HG02943 (cell line): ENCODE results near the gene ATP5PF.
"Not testable (repeated sequence)": the region's sequence is repeated elsewhere in the genome, so short reads cannot be mapped to it uniquely, and the experiment has no call there.

Source experiments
- ATAC-seq: cut with Tn5 transposase; IDR thresholded peaks from one replicate; pipeline ENCODE4 v1.9.1; 2021; ENCODE audit warnings: mild to moderate bottlenecking, low read depth, moderate library complexity; ENCODE audit not compliant: unreplicated experiment

ATP5PF gene

GRCh38 chr21:25732091-25732760 lies 2.5 kb downstream of the ATP5PF start:
- ATAC-seq: no peak

GRCh38 chr21:25722631-25723030 lies 12.1 kb downstream of the ATP5PF start:
- no peak for ATAC-seq

- no peak for ATAC-seq
Measured at GRCh38 chr21:25721987-25722386, 12.7 kb downstream of the ATP5PF start.

- no peak for ATAC-seq
Measured at GRCh38 chr21:25717491-25718147, 17.1 kb downstream of the ATP5PF start.

GRCh38 chr21:25714066-25714465 lies 20.6 kb downstream of the ATP5PF start:
- ATAC-seq: not testable (repeated sequence)

GRCh38 chr21:25710550-25710949 lies 24.2 kb downstream of the ATP5PF start:
- ATAC-seq: no peak

- ATAC-seq: no peak
Measured at GRCh38 chr21:25709684-25710265, 24.9 kb downstream of the ATP5PF start.

- ATAC-seq: no peak
Measured at GRCh38 chr21:25708467-25709065, 26.1 kb downstream of the ATP5PF start.

- ATAC-seq: no peak
Measured at GRCh38 chr21:25701529-25701928, 33.2 kb downstream of the ATP5PF start.

- ATAC-seq: no peak
Measured at GRCh38 chr21:25700741-25701140, 34.0 kb downstream of the ATP5PF start.

GRCh38 chr21:25695461-25695860 lies 39.2 kb downstream of the ATP5PF start:
- not testable (repeated sequence) for ATAC-seq

GRCh38 chr21:25691976-25692375 lies 42.7 kb downstream of the ATP5PF start:
- ATAC-seq: no peak

GRCh38 chr21:25689226-25689625 lies 45.5 kb downstream of the ATP5PF start:
- no peak for ATAC-seq

GRCh38 chr21:25688275-25689155 lies 46.2 kb downstream of the ATP5PF start:
- no peak for ATAC-seq

GRCh38 chr21:25687787-25688186 lies 46.9 kb downstream of the ATP5PF start:
- ATAC-seq: no peak

- no peak for ATAC-seq
Measured at GRCh38 chr21:25682382-25682781, 52.3 kb downstream of the ATP5PF start.

- ATAC-seq: no peak
Measured at GRCh38 chr21:25676451-25676850, 58.3 kb downstream of the ATP5PF start.
